Measurements from ENCODE around the gene ENPP6.

- TF ChIP-seq CTCF (IDR thresholded peaks at IDR 0.05; ENCODE audit: extremely low read depth in 1 of 2, insufficient read depth in 1 of 2, low read depth in 1 of 2, low read length in 2 of 2) (no peak), POLR2AphosphoS5 (IDR thresholded peaks at IDR 0.05; ENCODE audit: insufficient read depth, low read depth, low read length) (no peak), MAX (IDR thresholded peaks at IDR 0.05; ENCODE audit: insufficient read depth, insufficient read length) (no peak), EZH2 (IDR thresholded peaks at IDR 0.05; ENCODE audit: borderline replicate concordance, low read depth, low read length, severe bottlenecking) (no peak), POLR2A (IDR thresholded peaks at IDR 0.05; ENCODE audit: low read depth, low read length) (no peak), MYC (IDR thresholded peaks at IDR 0.05; ENCODE audit: low read depth, low read length) (no peak), FOS (IDR thresholded peaks at IDR 0.05; ENCODE audit: borderline replicate concordance, insufficient read depth, low read length) (no peak), GATA2 (IDR thresholded peaks at IDR 0.05; ENCODE audit: insufficient read depth, insufficient read length, low read depth, low read length) (no peak)
Measured at GRCh38 chr4:184251670-184251980, 34.0 kb upstream of the ENPP6 start.

Measured in endothelial cell of umbilical vein (primary cell).